Measurements from ENCODE around the gene USB1. TPM values are rescaled to one million over a fixed set of nuclear protein-coding genes. Genes with fewer than 3 reads are reported as not detected.
A peak's percentile ranks its signal among the peaks of the same experiment; 100 is the strongest.

USB1 gene
- polyA plus RNA-seq, 2 of the 4 experiments (the other 2 are of a cell fraction), result 88.8 to 143 TPM

- 2% methylated on average over 53 of the region's 90 CpGs for WGBS (ENCODE audit: missing lambda C conversion rate)
- Histone ChIP-seq H3K4me2 (peak within 1 kb of the TSS; percentile 99), H3K4me3 (peak within 1 kb of the TSS; percentile 80), H3K9me3 (no peaks in the 10 kb centered on the region), H3K27ac (peak within 1 kb of the TSS; percentile 79 to 84), H3K4me1 (peaks cover 20% of the 10 kb centered on the region; the same call in 1 of the 3 replicates)
- no peak for TF ChIP-seq CHD4 (IDR thresholded peaks at IDR 0.05; ENCODE audit: borderline replicate concordance)
- TF ChIP-seq JUN (IDR thresholded peaks at IDR 0.05), result peak in 1 of 2 experiments; percentile 39; a peak in 2 of 5 replicates
- TF ChIP-seq POLR2A (IDR thresholded peaks at IDR 0.05; ENCODE audit: low read length), result peak; percentile 72
- no peak for TF ChIP-seq TFCP2L1 (CRISPR knock-in tag; IDR thresholded peaks at IDR 0.05)
- no peak for TF ChIP-seq RARB (CRISPR knock-in tag; IDR thresholded peaks at IDR 0.05)
- TF ChIP-seq HES2 (IDR thresholded peaks at IDR 0.05), result no peak
- TF ChIP-seq FOSL2 (IDR thresholded peaks at IDR 0.05), result no peak
- no peak for TF ChIP-seq FOSL2 (CRISPR knock-in tag; IDR thresholded peaks at IDR 0.05)
- 0 out of 2 replicates have a peak, but pooled peaks have one; percentile 10 for TF ChIP-seq HDAC2 (IDR thresholded peaks at IDR 0.05)
- peak; percentile 38 for TF ChIP-seq MAX (IDR thresholded peaks at IDR 0.05)
- TF ChIP-seq ELK1 (IDR thresholded peaks at IDR 0.05; ENCODE audit: low read depth, low read length), result no peak
- FAIRE-seq, result no peak
- DNase-seq (ENCODE audit: low read depth in 1 of 2, low spot score in 1 of 2), result peak; percentile 75 to 81
- POLR2A ChIA-PET, result interaction anchor here (2.8 kb wide), 1 partner anchor 104 kb away, joined by 13 read pairs; the partner anchor contains the start of gene CFAP20
- CTCF ChIA-PET, result interaction anchor here (0.6 to 3.9 kb wide), 9 partner anchors 11 to 732 kb away, joined by 3 to 31 read pairs (median 4); no protein-coding TSS in a partner anchor
- peak; percentile 66 to 76 for ATAC-seq
Observed at GRCh38 chr16:58025351-58026138, 24.3 kb downstream of the USB1 start, which contains the start of gene MMP15. MMP15 (plus strand) TSS chr16:58025754; CDS start chr16:58026351, 597 bp downstream.

GRCh38 chr16:58026139-58026704, 25.0 kb downstream of the USB1 start:
- POLR2A ChIA-PET, result interaction anchor here (2.8 kb wide), 1 partner anchor 103 kb away, joined by 13 read pairs; the partner anchor contains the start of gene CFAP20
- Histone ChIP-seq H3K4me3 (peak overlapping the region; percentile 80), H3K27ac (peak overlapping the region; percentile 79 to 84), H3K9me3 (no peaks in the 10 kb centered on the region), H3K4me2 (peak overlapping the region; percentile 99), H3K4me1 (peaks cover 24% of the 10 kb centered on the region; the same call in 2 of the 3 replicates)
- FAIRE-seq, result no peak
- CTCF ChIA-PET, result interaction anchor here (0.6 to 3.9 kb wide), 9 partner anchors 10 to 731 kb away, joined by 3 to 27 read pairs (median 3); no protein-coding TSS in a partner anchor
- no peak for TF ChIP-seq USF2 (IDR thresholded peaks at IDR 0.05)
- TF ChIP-seq HDAC2 (IDR thresholded peaks at IDR 0.05), result 0 out of 2 replicates have a peak, but pooled peaks have one; percentile 10
- no peak for TF ChIP-seq BHLHE40 (IDR thresholded peaks at IDR 0.05; ENCODE audit: low read depth, low read length)
- no peak for TF ChIP-seq HES2 (IDR thresholded peaks at IDR 0.05)
- TF ChIP-seq GATA3 (IDR thresholded peaks at IDR 0.05; ENCODE audit: borderline replicate concordance), result no peak
- no peak for TF ChIP-seq EHF (CRISPR knock-in tag; IDR thresholded peaks at IDR 0.05)
- TF ChIP-seq E2F6 (IDR thresholded peaks at IDR 0.05; ENCODE audit: borderline replicate concordance, low read depth), result 0 out of 2 replicates have a peak, but pooled peaks have one; percentile 4
- 0 out of 2 replicates have a peak, but pooled peaks have one; percentile 5 for TF ChIP-seq MAX (IDR thresholded peaks at IDR 0.05)
- WGBS (ENCODE audit: missing lambda C conversion rate), result 4% methylated on average over 5 of the region's 65 CpGs
- DNase-seq (ENCODE audit: low read depth in 1 of 2, low spot score in 1 of 2), result peak; percentile 56 to 64
- ATAC-seq, result peak; percentile 57 to 69
